Neural cell (in vitro differentiated cells): ENCODE measurements around the gene FAAH. TPM values are rescaled to one million over a fixed set of nuclear protein-coding genes. Genes with fewer than 3 reads are reported as not detected.

Experiments
- H2AFZ ChIP-seq: fragments of 200-600, 300-800 bp; sonication (generic), shearing (Covaris generic); 2 replicates; pipeline ENCODE4 v1.6.0; 2014; ENCODE audit warnings: low read depth, mild to moderate bottlenecking, antibody characterized with exemption, low read length, moderate library complexity
- H3F3A ChIP-seq: fragments of 200-600 bp; shearing (Covaris generic); 2 replicates; pipeline ENCODE4 v1.6.1; 2016; ENCODE audit warnings: mild to moderate bottlenecking, moderate library complexity, mixed read lengths, antibody characterized with exemption, low read length; ENCODE audit not compliant: insufficient read depth, poor library complexity, severe bottlenecking
- H3K27ac ChIP-seq: fragments of 200-600, 300-800 bp; sonication (generic), shearing (Covaris generic); 2 replicates; pipeline ENCODE4 v1.5.1; 2014; ENCODE audit warnings: mild to moderate bottlenecking, low read length, moderate library complexity
- H3K27me3 ChIP-seq: fragments of 300-800, 200-600 bp; sonication (generic), shearing (Covaris generic); 2 replicates; pipeline ENCODE4 v1.6.0; 2014; ENCODE audit warnings: mild to moderate bottlenecking, low read depth, low read length, moderate library complexity; ENCODE audit not compliant: insufficient read depth
- H3K36me3 ChIP-seq: fragments of 300-800, 200-600 bp; sonication (generic), shearing (Covaris generic); 2 replicates; pipeline ENCODE4 v1.5.1; 2014; ENCODE audit warnings: mild to moderate bottlenecking, antibody characterized with exemption, low read length, moderate library complexity; ENCODE audit not compliant: insufficient read depth
- H3K4me2 ChIP-seq: fragments of 300-800, 200-600 bp; sonication (generic), shearing (Covaris generic); 2 replicates; pipeline ENCODE4 v1.6.0; 2014; ENCODE audit warnings: mild to moderate bottlenecking, low read length
- H3K4me3 ChIP-seq: fragments of 300-800, 200-600 bp; sonication (generic), shearing (Covaris generic); 2 replicates; pipeline ENCODE4 v1.5.1; 2014; ENCODE audit warnings: mild to moderate bottlenecking, low read length, moderate library complexity
- H3K79me2 ChIP-seq: fragments of 200-600 bp; shearing (Covaris generic); replicated peaks from 2 replicates; pipeline ENCODE4 v1.6.0; 2014; ENCODE audit warnings: mild to moderate bottlenecking, low read length, moderate library complexity; ENCODE audit not compliant: insufficient read depth
- H3K9ac ChIP-seq: fragments of 300-800, 200-600 bp; sonication (generic), shearing (Covaris generic); 2 replicates; pipeline ENCODE4 v1.6.1; 2016; ENCODE audit warnings: mild to moderate bottlenecking, low read length, mixed read lengths
- H3K9me2 ChIP-seq: fragments of 200-600 bp; shearing (Covaris generic); 2 replicates; pipeline ENCODE4 v1.6.1; 2016; ENCODE audit warnings: mild to moderate bottlenecking, low read length, mixed read lengths; ENCODE audit not compliant: insufficient read depth
- H3K9me3 ChIP-seq: fragments of 200-600, 300-800 bp; sonication (generic), shearing (Covaris generic); 2 replicates; pipeline ENCODE4 v1.6.1; 2016; ENCODE audit warnings: mild to moderate bottlenecking, mixed run types, low read length, moderate library complexity, mixed read lengths
- H4K20me1 ChIP-seq: fragments of 200-600 bp; shearing (Covaris generic); 2 replicates; pipeline ENCODE4 v1.6.1; 2016; ENCODE audit warnings: mild to moderate bottlenecking, mixed run types; ENCODE audit not compliant: insufficient read depth
- EP300 ChIP-seq: fragments of 450-650 bp; conservative IDR thresholded peaks from 2 replicates; pipeline ENCODE4 v1.6.1; 2014; ENCODE audit warnings: antibody characterized with exemption, mild to moderate bottlenecking, moderate library complexity; ENCODE audit not compliant: poor library complexity, severe bottlenecking
- EZH2 ChIP-seq: fragments of 200-600, 300-800 bp; shearing (Covaris generic), sonication (generic); IDR thresholded peaks from 2 replicates; pipeline ENCODE4 v1.6.1; 2014; ENCODE audit warnings: antibody characterized with exemption, low read length, borderline replicate concordance, mild to moderate bottlenecking; ENCODE audit not compliant: insufficient read depth, poor library complexity, severe bottlenecking
- MXI1 ChIP-seq: fragments of 450-650 bp; conservative IDR thresholded peaks from 2 replicates; pipeline ENCODE4 v1.6.1; 2014; ENCODE audit warnings: antibody characterized with exemption, mild to moderate bottlenecking; ENCODE audit not compliant: poor library complexity, severe bottlenecking
- POLR2AphosphoS5 ChIP-seq: IDR thresholded peaks from 2 replicates; pipeline ENCODE4 v1.6.1; 2012
- RAD21 ChIP-seq: fragments of 450-650 bp; conservative IDR thresholded peaks from 2 replicates; pipeline ENCODE4 v1.6.1; 2014; ENCODE audit warnings: antibody characterized with exemption, mild to moderate bottlenecking, moderate library complexity
- SMC3 ChIP-seq: fragments of 450-650 bp; conservative IDR thresholded peaks from 2 replicates; pipeline ENCODE4 v1.6.1; 2014; ENCODE audit warnings: antibody characterized with exemption, mild to moderate bottlenecking, moderate library complexity; ENCODE audit not compliant: poor library complexity
- TAF1 ChIP-seq: IDR thresholded peaks from 2 replicates; pipeline ENCODE4 v1.6.1; 2012; ENCODE audit warnings: low read depth
- polyA plus RNA-seq: library from polyadenylated mRNA; depleted of rRNA; stranded (reverse); fragments of >200 nt; gene quantifications from 2 replicates; pipeline ENCODE4 v1.2.3, GENCODE V29; 2014
- TF ChIP-seq, protein P1 (sequence below): fragments of 450-650 bp; IDR thresholded peaks from 2 replicates; pipeline ENCODE4 v1.5.1; 2014; ENCODE audit warnings: antibody characterized with exemption, mild to moderate bottlenecking, moderate library complexity; ENCODE audit not compliant: poor library complexity, severe bottlenecking
- TF ChIP-seq, protein P2 (sequence below): IDR thresholded peaks from 2 replicates; pipeline ENCODE4 v1.6.1; 2012; ENCODE audit warnings: borderline replicate concordance

FAAH gene
- polyA plus RNA-seq, 1 donor from 2014 or later: 106 TPM

DNA sequence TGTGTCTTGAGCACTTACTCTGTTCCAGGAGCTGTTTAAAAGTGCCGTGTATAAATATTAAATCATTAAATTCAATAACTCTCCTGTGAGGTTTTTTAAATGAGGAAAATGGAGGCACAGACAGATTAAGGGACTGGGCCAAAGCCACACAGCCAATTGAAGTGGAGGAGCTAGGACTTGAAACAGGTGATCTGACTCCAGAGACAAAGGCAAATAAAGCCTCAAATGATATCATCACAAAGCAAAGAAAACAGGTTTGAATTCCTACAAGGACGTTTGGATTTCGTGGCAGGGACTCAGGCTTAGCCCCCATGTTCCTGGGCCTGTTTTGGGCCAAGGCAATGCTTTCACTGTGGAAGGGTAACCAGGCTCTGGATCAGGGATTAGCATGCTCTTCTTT lies 50.3 kb downstream of the FAAH start:
- TF ChIP-seq SMC3 (no peak), POLR2AphosphoS5 (no peak), TAF1 (no peak), EZH2 (no peak), RAD21 (no peak), MXI1 (no peak), EP300 (no peak)
- TF ChIP-seq, protein P1, sequence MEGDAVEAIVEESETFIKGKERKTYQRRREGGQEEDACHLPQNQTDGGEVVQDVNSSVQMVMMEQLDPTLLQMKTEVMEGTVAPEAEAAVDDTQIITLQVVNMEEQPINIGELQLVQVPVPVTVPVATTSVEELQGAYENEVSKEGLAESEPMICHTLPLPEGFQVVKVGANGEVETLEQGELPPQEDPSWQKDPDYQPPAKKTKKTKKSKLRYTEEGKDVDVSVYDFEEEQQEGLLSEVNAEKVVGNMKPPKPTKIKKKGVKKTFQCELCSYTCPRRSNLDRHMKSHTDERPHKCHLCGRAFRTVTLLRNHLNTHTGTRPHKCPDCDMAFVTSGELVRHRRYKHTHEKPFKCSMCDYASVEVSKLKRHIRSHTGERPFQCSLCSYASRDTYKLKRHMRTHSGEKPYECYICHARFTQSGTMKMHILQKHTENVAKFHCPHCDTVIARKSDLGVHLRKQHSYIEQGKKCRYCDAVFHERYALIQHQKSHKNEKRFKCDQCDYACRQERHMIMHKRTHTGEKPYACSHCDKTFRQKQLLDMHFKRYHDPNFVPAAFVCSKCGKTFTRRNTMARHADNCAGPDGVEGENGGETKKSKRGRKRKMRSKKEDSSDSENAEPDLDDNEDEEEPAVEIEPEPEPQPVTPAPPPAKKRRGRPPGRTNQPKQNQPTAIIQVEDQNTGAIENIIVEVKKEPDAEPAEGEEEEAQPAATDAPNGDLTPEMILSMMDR: no peak
- TF ChIP-seq, protein P2, sequence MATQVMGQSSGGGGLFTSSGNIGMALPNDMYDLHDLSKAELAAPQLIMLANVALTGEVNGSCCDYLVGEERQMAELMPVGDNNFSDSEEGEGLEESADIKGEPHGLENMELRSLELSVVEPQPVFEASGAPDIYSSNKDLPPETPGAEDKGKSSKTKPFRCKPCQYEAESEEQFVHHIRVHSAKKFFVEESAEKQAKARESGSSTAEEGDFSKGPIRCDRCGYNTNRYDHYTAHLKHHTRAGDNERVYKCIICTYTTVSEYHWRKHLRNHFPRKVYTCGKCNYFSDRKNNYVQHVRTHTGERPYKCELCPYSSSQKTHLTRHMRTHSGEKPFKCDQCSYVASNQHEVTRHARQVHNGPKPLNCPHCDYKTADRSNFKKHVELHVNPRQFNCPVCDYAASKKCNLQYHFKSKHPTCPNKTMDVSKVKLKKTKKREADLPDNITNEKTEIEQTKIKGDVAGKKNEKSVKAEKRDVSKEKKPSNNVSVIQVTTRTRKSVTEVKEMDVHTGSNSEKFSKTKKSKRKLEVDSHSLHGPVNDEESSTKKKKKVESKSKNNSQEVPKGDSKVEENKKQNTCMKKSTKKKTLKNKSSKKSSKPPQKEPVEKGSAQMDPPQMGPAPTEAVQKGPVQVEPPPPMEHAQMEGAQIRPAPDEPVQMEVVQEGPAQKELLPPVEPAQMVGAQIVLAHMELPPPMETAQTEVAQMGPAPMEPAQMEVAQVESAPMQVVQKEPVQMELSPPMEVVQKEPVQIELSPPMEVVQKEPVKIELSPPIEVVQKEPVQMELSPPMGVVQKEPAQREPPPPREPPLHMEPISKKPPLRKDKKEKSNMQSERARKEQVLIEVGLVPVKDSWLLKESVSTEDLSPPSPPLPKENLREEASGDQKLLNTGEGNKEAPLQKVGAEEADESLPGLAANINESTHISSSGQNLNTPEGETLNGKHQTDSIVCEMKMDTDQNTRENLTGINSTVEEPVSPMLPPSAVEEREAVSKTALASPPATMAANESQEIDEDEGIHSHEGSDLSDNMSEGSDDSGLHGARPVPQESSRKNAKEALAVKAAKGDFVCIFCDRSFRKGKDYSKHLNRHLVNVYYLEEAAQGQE: no peak
- H3K79me2 ChIP-seq: no peaks in the 10 kb centered on the region

DNA sequence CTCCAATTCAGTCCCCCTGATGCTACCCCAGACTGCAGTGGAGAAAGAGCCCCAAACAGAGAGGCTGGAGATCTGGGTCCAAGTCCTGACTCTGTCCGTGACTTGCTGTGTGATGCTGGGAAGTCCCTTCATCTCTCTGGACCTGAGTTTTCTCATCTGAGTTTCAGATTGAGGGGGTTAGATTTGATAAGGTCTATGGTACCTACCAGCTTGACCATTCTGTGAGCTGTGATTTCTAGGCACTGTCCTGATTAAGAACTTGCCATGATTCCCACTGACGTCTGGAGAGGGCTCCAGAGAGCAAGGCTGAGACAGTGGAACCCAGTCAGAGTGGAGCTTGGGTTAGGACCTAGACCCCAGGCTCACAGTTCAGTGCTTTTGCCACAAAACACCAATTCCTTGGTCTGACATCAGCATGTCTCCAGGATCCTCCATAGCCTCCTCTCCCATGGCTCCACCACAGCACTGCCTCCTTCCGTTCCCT lies 51.7 kb downstream of the FAAH start:
- H4K20me1 ChIP-seq: no peaks in the 10 kb centered on the region

More for the DNA sequence above, 50.3 kb downstream of the FAAH start:
- peaks cover 57% of the 10 kb centered on the region for H3K27me3 ChIP-seq
- H3K9ac ChIP-seq: no peak overlapping the region
- H3K4me3 ChIP-seq: no peak overlapping the region
- H2AFZ ChIP-seq: no peak overlapping the region
- no peaks in the 10 kb centered on the region for H3K9me3 ChIP-seq
- H3F3A ChIP-seq: no peaks in the 10 kb centered on the region
- H4K20me1 ChIP-seq: no peaks in the 10 kb centered on the region
- H3K4me2 ChIP-seq: no peak overlapping the region
- H3K36me3 ChIP-seq: no peaks in the 10 kb centered on the region
- no peaks in the 10 kb centered on the region for H3K9me2 ChIP-seq
- no peak overlapping the region for H3K27ac ChIP-seq

More for the DNA sequence above, 51.7 kb downstream of the FAAH start:
- Histone ChIP-seq H3K9me2 (no peaks in the 10 kb centered on the region), H3K36me3 (no peaks in the 10 kb centered on the region), H3K9ac (no peak overlapping the region), H3K4me3 (no peak overlapping the region), H3K79me2 (no peaks in the 10 kb centered on the region), H3F3A (no peaks in the 10 kb centered on the region), H3K27ac (no peak overlapping the region), H3K27me3 (peaks cover 70% of the 10 kb centered on the region), H2AFZ (no peak overlapping the region), H3K9me3 (no peaks in the 10 kb centered on the region), H3K4me2 (no peak overlapping the region)
- no peak for TF ChIP-seq EP300
- TF ChIP-seq POLR2AphosphoS5: no peak
- TF ChIP-seq, protein P1: no peak
- no peak for TF ChIP-seq RAD21
- no peak for TF ChIP-seq EZH2
- no peak for TF ChIP-seq MXI1
- TF ChIP-seq SMC3: no peak
- TF ChIP-seq, protein P2: no peak
- no peak for TF ChIP-seq TAF1
